ENCODE data around the gene SUCNR1. TPM values are rescaled to one million over a fixed set of nuclear protein-coding genes. Genes with fewer than 3 reads are reported as not detected.
A peak's percentile ranks its signal among the peaks of the same experiment; 100 is the strongest.

Gene SUCNR1
- polyA plus RNA-seq, 4 donors, result 8.1 to 16.8 (median 9.9) TPM

GRCh38 chr3:151899996-151900395, 26.6 kb downstream of the SUCNR1 start:
- DNase-seq (ENCODE audit: low read depth in 4 of 4, low spot score in 3 of 4), result no peak

- no peak for DNase-seq (ENCODE audit: low read depth in 4 of 4, low spot score in 3 of 4)
Observed at GRCh38 chr3:151900460-151900859, 27.0 kb downstream of the SUCNR1 start.

GRCh38 chr3:151900884-151901643, 27.6 kb downstream of the SUCNR1 start:
- no peak for DNase-seq (ENCODE audit: low read depth in 4 of 4, low spot score in 3 of 4)

GRCh38 chr3:151901644-151902285, 28.3 kb downstream of the SUCNR1 start:
- DNase-seq (ENCODE audit: low read depth in 4 of 4, low spot score in 3 of 4), result no peak

- DNase-seq (ENCODE audit: low read depth in 4 of 4, low spot score in 3 of 4), result no peak
Observed at GRCh38 chr3:151903501-151903991, 30.1 kb downstream of the SUCNR1 start.

- no peak for DNase-seq (ENCODE audit: low read depth in 4 of 4, low spot score in 3 of 4)
Observed at GRCh38 chr3:151905647-151906046, 32.2 kb downstream of the SUCNR1 start.

- no peak for DNase-seq (ENCODE audit: low read depth in 4 of 4, low spot score in 3 of 4)
Observed at GRCh38 chr3:151906751-151907150, 33.3 kb downstream of the SUCNR1 start.

- DNase-seq (ENCODE audit: low read depth in 4 of 4, low spot score in 3 of 4), result no peak
Observed at GRCh38 chr3:151908399-151908798, 35.0 kb downstream of the SUCNR1 start.

GRCh38 chr3:151909681-151910405, 36.4 kb downstream of the SUCNR1 start:
- DNase-seq (ENCODE audit: low read depth in 4 of 4, low spot score in 3 of 4), result no peak

- no peak for DNase-seq (ENCODE audit: low read depth in 4 of 4, low spot score in 3 of 4)
Observed at GRCh38 chr3:151911462-151911861, 38.0 kb downstream of the SUCNR1 start.

GRCh38 chr3:151912028-151912427, 38.6 kb downstream of the SUCNR1 start:
- DNase-seq (ENCODE audit: low read depth in 4 of 4, low spot score in 3 of 4), result no peak

- DNase-seq (ENCODE audit: low read depth in 4 of 4, low spot score in 3 of 4), result no peak
Observed at GRCh38 chr3:151916781-151917180, 43.3 kb downstream of the SUCNR1 start.

GRCh38 chr3:151918253-151919029, 45.0 kb downstream of the SUCNR1 start:
- DNase-seq (ENCODE audit: low read depth in 4 of 4, low spot score in 3 of 4), result peak in 1 of 4 donors; percentile 26

GRCh38 chr3:151919030-151919328, 45.5 kb downstream of the SUCNR1 start:
- DNase-seq (ENCODE audit: low read depth in 4 of 4, low spot score in 3 of 4), result no peak

GRCh38 chr3:151919446-151919845, 46.0 kb downstream of the SUCNR1 start:
- DNase-seq (ENCODE audit: low read depth in 4 of 4, low spot score in 3 of 4), result no peak

- no peak for DNase-seq (ENCODE audit: low read depth in 4 of 4, low spot score in 3 of 4)
Observed at GRCh38 chr3:151923901-151924300, 50.5 kb downstream of the SUCNR1 start.

- DNase-seq (ENCODE audit: low read depth in 4 of 4, low spot score in 3 of 4), result no peak
Observed at GRCh38 chr3:151924753-151925152, 51.3 kb downstream of the SUCNR1 start.

- no peak for DNase-seq (ENCODE audit: low read depth in 4 of 4, low spot score in 3 of 4)
Observed at GRCh38 chr3:151925419-151925818, 52.0 kb downstream of the SUCNR1 start.

GRCh38 chr3:151925876-151926275, 52.4 kb downstream of the SUCNR1 start:
- DNase-seq (ENCODE audit: low read depth in 4 of 4, low spot score in 3 of 4), result no peak

GRCh38 chr3:151926956-151927355, 53.5 kb downstream of the SUCNR1 start:
- DNase-seq (ENCODE audit: low read depth in 4 of 4, low spot score in 3 of 4), result no peak

Measured in right renal pelvis (tissue), 4 donors.